GM23248 (cell line): ENCODE measurements around the gene TRIM62.

ENCODE experiments used
- EZH2 ChIP-seq: fragments of 200-600 bp; sonication (generic); IDR thresholded peaks from 2 replicates; pipeline ENCODE4 v1.6.1; 2018; ENCODE audit warnings: antibody characterized with exemption, mild to moderate bottlenecking; ENCODE audit not compliant: insufficient read depth, poor library complexity, severe bottlenecking
- EZH2phosphoT487 ChIP-seq: fragments of 200-600 bp; sonication (generic); IDR thresholded peaks from 2 replicates; pipeline ENCODE4 v1.6.1; 2018; ENCODE audit warnings: antibody characterized with exemption, moderate library complexity, mild to moderate bottlenecking, low read depth; ENCODE audit not compliant: insufficient read depth

DNA sequence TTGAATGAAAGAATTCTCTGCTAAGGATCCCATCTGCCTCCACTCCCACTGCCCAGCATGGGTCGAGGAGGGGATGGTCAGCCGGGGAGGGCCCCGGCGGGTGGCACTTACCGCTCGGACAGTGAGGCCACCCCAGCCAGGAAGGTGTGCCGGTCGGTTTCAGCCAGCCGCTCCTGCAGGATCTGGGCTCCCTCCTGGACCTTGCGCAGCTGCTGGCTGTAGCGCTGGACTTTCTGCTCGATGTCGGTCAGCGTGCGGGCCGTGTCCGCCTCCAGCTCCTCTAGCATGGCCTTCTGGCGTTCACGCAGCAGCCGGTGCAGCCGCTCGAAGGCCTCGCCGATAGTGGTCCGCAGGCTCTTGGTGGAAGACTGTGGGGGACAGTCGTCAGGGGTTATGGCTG is 22.3 kb downstream of the TRIM62 start:
- TF ChIP-seq EZH2 (no peak), EZH2phosphoT487 (no peak)
